Activated naive CD4-positive, alpha-beta T cell treated with anti-CD3 and anti-CD28 coated beads, Interleukin-2, amount 50 U/mL, for 72 hours (primary cell): ENCODE measurements around the gene CSTA. TPM values are rescaled to one million over a fixed set of nuclear protein-coding genes. Genes with fewer than 3 reads are reported as not detected.

Experiments used
- ATAC-seq, 2 donors: fragments of 150-1000 bp; cut with Tn5 transposase; 2 replicates each; pipeline ENCODE4 v1.10.0; 2021; ENCODE audit warnings: mild to moderate bottlenecking in 2 of 2, moderate library complexity in 2 of 2
- DNase-seq, 2 donors: peaks; one replicate each; pipeline ENCODE4 v3.0.0; 2021 to 2022; ENCODE audit warnings: low spot score in 2 of 2
- H3K27ac Mint-ChIP-seq, 2 donors: one replicate each; pipeline ENCODE4 v1.8.0; 2022; ENCODE audit warnings: mild to moderate bottlenecking in 2 of 2, mixed read lengths in 2 of 2
- H3K36me3 Mint-ChIP-seq, 2 donors: one replicate each; pipeline ENCODE4 v1.8.0; 2022; ENCODE audit warnings: mixed read lengths in 2 of 2
- H3K9me3 Mint-ChIP-seq, 2 donors: one replicate each; pipeline ENCODE4 v1.8.0; 2022; ENCODE audit warnings: mixed read lengths in 2 of 2
- total RNA-seq, 2 donors: library from RNA; stranded (reverse); gene quantifications; one replicate each; pipeline ENCODE4 v1.2.3, GENCODE V29; 2022

CSTA gene
- total RNA-seq, 2 donors from 2014 or later = not detected

DNA sequence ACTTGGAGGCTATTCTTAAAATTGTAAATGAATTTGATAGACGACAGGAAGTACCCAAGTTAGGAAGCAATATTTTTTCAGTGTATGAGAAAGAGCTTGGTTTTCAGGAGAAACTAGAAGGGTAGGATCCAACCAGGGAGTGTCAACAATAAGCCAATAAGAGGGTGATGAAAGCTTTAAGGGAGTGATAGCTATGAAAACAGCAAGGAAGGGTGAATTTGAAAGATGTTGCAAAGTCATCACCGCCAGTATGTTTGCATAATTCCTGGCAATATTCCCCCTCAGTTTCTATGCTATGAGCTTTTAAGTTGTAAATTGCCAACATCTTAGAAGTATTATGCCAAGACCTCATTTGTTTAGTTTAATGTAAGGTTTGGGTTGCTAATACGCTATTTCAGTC is 11.8 kb upstream of the CSTA start:
- no peak overlapping the region for H3K27ac Mint-ChIP-seq
- ATAC-seq (no peak), DNase-seq (no peak)
- H3K36me3 Mint-ChIP-seq = peaks cover 0 to 8% of the 10 kb centered on the region in 2 donors
- peaks cover 4 to 8% of the 10 kb centered on the region in 2 donors for H3K9me3 Mint-ChIP-seq

DNA sequence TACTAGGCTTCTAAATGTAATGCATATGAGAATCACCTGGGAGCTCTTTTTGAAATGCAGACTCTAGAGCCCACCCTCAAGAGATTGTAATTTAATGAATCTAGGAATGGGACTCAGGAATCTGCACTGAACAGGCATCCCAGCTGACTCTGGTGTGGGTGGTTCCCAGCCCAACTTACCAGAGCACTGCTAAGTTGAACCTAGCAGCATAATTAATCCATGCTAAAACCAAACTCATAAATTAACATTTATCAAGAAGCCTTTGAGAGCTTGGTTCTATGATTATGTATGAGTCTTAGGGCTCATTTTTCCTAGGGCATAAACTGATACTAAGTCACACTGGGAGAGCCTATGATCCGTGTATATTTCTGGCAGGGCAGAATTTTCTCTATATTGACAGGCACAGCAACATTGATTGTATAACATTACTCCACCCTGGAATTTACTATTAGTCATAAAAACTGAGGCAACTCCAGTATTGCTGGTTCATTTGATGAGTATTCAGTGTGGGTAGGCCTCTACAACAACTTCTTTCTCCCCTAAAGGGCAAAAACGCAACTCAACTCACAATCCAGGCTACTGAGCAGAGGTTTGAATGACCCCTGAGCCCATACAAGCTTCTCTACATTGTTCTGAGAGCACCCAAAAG is 10.7 kb upstream of the CSTA start:
- ATAC-seq = no peak

DNA sequence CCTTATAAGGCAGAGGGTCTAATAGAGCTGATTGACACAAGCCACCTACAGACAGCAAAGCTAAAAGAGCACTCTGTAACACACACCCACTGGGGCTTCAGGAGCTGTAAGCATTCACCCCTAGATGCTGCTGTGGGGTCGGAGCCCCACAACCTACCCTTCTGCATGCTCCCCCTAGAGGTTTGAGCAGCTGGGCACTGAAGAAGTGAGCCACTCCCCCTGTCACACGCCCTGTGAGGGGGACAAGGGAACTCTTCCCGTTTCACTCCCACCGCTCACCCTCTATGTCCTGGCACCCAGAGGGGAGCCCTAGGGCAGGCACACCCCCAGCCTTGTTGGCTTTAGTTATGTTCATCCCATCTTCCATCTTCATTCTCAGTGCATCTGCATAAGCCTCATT is 9.4 kb upstream of the CSTA start:
- H3K36me3 Mint-ChIP-seq = peaks cover 0 to 11% of the 10 kb centered on the region in 2 donors
- no peak for ATAC-seq
- no peak overlapping the region for H3K27ac Mint-ChIP-seq
- DNase-seq = no peak
- peaks cover 8 to 10% of the 10 kb centered on the region in 2 donors for H3K9me3 Mint-ChIP-seq

More for the DNA sequence above, 10.7 kb upstream of the CSTA start:
- H3K36me3 Mint-ChIP-seq = peaks cover 0 to 11% of the 10 kb centered on the region in 2 donors
- DNase-seq = no peak
- no peak overlapping the region for H3K27ac Mint-ChIP-seq
- peaks cover 8 to 10% of the 10 kb centered on the region in 2 donors for H3K9me3 Mint-ChIP-seq

DNA sequence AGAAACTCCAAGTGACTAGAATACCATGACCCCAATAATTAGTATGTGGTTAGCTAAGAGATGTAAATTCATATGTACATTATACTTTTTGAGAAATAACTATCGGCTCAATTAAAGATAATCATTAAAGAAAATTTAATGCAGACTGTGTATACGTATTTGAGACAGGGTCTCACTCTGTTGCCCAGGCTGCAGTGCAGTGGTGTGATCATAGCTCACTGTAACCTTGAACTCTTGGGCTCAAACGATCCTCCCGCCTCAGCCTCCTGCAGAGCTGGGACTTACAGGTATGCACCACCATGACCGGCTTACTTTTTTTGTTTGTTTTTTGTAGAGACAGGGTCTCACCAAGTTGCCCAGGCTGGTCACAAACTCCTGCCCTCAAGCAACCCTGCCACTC is 8.7 kb upstream of the CSTA start:
- DNase-seq (no peak), ATAC-seq (no peak)
- H3K27ac Mint-ChIP-seq = no peak overlapping the region
- H3K36me3 Mint-ChIP-seq = peaks cover 0 to 11% of the 10 kb centered on the region in 2 donors
- peaks cover 8 to 10% of the 10 kb centered on the region in 2 donors for H3K9me3 Mint-ChIP-seq

DNA sequence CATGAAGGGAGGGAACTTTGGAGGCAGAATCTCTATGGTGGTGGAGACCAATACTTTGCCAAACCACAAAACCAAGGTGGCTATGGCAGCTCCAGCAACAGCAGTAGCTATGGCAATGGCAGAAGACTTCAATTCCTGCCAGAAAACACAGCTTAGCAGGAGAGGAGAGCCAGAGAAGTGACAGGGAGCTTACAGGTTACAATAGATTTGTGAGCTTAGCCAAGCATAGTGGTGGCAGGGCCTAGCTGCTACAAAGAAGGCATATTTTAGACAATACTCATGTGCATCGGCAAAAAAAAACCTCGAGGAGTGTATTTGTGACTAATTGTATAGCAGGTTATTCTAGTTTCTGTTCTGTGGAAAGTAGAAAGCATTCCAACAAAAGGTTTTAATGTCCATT is 6.4 kb upstream of the CSTA start:
- Mint-ChIP-seq H3K27ac (no peak overlapping the region), H3K9me3 (peaks cover 8 to 10% of the 10 kb centered on the region in 2 donors), H3K36me3 (peaks cover 0 to 11% of the 10 kb centered on the region in 2 donors)
- no peak for ATAC-seq
- no peak for DNase-seq

DNA sequence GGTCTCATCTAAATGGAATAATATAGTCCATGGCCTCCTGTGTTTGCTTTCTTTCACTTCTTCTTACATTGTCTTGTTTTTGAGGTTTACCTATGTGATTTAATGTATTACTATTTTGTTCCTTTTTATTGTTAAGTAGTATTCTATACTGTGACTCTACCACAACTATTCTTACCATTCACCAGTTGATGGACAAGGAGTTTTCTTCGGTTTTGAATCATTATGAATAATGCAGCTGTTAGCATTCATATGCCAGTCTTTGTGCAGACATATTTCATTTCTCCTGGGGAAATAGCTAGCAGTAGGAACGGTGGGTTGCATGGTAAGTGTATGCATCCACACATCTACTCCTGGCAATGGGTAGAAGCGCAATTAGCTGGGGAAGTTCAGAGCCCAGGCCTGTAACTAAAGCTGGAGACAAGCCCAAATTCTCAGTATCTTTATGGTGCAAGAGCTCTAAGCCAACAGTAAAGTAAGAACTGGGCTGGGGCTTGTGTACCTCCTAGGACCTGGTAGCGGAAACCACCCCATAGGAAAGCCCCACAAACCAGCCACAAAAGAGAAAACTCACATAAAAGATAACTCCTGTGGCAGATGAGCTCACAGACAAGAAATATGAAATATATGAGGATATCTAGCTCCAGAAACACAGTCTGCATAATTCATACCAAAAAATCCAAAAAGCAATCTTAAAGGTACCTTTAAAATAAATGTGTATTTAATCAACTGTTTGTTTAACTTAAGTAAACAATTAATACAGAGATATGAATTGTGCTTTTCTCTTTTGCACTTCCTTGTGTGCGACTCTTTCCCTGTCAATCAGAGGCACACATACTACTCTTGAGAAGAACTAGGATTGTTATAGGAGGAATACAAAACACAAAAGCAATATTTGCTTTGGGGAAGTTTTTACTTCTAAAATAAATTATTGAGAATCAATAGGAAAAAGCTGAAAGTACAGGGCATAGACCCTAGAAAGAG is 2.7 kb upstream of the CSTA start:
- Mint-ChIP-seq H3K9me3 (peaks cover 8 to 10% of the 10 kb centered on the region in 2 donors), H3K36me3 (peaks cover 0 to 11% of the 10 kb centered on the region in 2 donors), H3K27ac (no peak overlapping the region)
- DNase-seq = peak in 1 of 2 donors; percentile 9
- peak; percentile 66 to 92 for ATAC-seq

DNA sequence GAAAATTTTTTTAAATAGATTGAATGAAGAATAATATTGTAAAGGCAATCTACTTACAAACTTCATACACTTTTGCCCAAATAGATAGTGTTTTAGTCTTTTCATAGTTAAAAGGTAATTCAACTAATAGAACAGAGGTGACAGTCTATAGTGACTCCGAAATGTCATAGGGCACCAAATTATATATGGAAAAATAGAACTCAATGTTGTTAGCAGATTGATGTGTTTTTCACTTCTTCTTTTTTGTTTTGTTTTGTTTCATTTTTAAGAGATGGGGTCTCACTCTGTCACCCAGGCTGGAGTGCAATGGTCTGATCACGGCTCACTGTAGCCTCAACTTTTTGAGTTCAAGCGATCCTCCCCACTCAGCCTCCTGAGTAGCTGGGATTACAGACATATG is 721 bp downstream of the CSTA start:
- H3K36me3 Mint-ChIP-seq = no peaks in the 10 kb centered on the region

DNA sequence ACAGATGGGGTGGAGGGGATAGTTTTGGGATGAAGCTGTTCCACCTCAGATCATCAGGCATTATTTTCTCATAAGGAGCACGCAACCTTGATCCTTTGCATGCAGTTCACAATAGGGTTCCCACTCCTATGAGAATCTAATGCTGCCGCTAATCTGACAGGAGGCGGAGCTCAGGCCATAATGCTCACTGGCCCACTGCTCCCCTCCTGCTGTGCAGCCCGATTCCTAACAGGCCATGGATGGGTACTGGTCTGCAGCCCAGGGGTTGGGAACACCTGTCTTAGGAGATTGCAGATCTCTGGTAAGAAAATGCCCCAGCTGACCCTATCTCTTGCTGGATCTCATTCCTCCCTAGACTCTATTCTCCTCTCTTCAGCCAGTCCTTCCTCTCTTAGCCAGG is 6.8 kb downstream of the CSTA start:
- Mint-ChIP-seq H3K9me3 (no peaks in the 10 kb centered on the region), H3K27ac (no peak overlapping the region), H3K36me3 (no peaks in the 10 kb centered on the region)
- DNase-seq (no peak), ATAC-seq (no peak)

More for the DNA sequence above, 721 bp downstream of the CSTA start:
- no peak for DNase-seq
- ATAC-seq = no peak
- no peak overlapping the region for H3K27ac Mint-ChIP-seq
- no peaks in the 10 kb centered on the region for H3K9me3 Mint-ChIP-seq

DNA sequence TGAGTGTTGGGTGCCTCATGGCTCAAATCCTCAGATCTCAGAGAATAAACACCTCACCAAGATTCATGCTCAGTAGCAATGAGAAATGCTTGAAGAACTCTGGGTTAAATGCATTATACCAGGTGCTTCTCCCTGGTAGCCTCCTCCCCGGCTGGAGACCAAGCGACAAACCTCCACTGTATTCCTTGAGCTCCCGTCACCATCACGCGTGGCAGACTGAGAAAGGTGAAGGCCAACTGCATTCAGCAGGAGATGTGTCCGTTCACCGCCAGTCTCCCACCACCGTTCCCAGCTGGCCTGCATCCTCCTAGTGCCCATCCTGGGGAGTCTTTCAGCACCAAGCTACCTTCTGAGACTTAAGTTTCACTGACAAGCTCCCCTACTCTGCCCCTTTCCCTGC is 7.5 kb downstream of the CSTA start:
- ATAC-seq (no peak), DNase-seq (no peak)
- Mint-ChIP-seq H3K27ac (no peak overlapping the region), H3K36me3 (no peaks in the 10 kb centered on the region), H3K9me3 (no peaks in the 10 kb centered on the region)

DNA sequence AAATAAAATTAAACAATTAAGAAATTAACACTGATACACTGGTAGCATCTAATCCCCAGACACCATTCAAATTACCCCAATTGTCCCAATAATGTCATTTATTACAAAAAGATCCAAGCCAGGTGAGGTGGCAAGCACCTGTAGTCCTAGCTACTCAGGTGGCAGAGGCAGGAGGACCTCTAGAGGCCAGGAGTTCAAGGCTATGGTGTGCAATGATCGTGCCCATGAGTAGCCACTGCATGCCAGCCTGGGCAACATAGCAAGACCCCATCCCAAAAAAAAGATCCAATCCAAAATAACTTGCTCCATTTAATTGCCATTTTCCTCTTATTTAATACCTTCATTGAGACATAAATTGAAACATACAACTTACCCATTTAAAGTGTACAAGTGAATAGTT is 17.8 kb downstream of the CSTA start:
- no peaks in the 10 kb centered on the region for H3K36me3 Mint-ChIP-seq
- ATAC-seq = no peak
- no peak overlapping the region for H3K27ac Mint-ChIP-seq

DNA sequence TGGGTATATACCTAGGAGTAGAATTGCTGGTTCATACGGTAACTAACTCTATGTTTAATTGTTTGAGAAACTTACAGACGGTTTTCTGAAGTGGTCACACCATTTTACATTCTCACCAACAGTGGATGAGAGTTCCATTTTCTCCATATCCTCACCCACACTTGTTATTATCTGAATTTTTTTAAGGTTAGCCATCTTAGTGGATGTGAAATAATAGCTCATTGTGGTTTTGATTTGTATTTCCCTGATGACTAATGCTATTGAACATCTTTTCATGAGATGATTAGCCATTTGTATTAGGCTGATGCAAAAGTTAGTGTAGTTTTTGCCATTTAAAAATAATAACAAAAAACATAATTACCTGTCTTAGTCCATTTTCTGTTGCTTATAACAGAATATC is 18.6 kb downstream of the CSTA start:
- no peaks in the 10 kb centered on the region for H3K9me3 Mint-ChIP-seq
- no peak overlapping the region for H3K27ac Mint-ChIP-seq
- no peak for ATAC-seq
- no peak for DNase-seq
- no peaks in the 10 kb centered on the region for H3K36me3 Mint-ChIP-seq

More for the DNA sequence above, 17.8 kb downstream of the CSTA start:
- DNase-seq = no peak
- H3K9me3 Mint-ChIP-seq = no peaks in the 10 kb centered on the region

DNA sequence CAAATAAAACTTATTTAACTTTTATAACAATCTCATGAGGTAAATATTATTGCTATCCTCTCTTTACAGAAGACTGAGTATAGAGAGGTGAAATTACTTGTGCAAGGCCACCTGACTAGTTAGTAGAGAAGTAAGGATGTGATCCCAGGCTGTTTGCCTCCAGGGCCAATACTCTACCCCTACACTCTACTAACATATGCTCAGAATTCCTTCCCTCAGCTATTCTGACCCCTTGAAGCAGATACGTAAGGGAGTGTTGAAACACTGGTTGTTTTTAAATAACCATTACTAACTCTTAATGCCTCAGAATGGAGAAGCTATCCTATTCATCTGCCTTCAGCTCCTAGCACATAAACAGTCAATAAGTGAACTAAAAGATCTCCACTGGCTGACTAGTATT is 24.1 kb downstream of the CSTA start:
- no peak for DNase-seq
- Mint-ChIP-seq H3K27ac (no peak overlapping the region), H3K9me3 (no peaks in the 10 kb centered on the region), H3K36me3 (no peaks in the 10 kb centered on the region)
- no peak for ATAC-seq

DNA sequence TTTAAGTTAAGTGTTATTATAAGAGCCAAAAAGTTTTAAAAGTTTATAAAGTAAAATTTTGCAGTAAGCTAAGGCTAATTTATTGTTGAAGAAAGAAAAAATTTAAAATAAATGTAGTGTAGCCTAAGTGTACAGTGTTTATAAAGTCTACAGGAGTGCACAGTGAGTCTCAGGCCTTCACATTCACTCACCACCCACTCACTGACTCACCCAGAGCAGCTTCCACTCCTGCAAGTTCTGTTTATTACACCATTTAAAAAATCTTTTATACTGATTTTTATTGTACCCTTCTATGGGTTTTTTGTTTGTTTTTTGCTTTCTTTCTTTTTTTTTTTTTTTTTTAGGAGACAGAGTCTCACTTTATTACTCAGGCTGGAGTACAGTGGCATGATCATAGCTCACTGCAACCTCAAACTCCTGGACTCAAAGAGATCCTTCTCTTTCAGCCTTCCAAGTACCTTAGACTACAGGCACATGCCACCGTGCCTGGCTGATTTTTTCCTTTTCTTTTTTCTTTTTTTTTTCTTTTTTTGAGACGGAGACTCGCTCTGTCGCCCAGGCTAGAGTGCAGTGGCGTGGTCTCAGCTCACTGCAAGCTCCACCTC is 25.9 kb downstream of the CSTA start:
- Mint-ChIP-seq H3K27ac (no peak overlapping the region), H3K36me3 (no peaks in the 10 kb centered on the region), H3K9me3 (no peaks in the 10 kb centered on the region)
- ATAC-seq (no peak), DNase-seq (no peak)

DNA sequence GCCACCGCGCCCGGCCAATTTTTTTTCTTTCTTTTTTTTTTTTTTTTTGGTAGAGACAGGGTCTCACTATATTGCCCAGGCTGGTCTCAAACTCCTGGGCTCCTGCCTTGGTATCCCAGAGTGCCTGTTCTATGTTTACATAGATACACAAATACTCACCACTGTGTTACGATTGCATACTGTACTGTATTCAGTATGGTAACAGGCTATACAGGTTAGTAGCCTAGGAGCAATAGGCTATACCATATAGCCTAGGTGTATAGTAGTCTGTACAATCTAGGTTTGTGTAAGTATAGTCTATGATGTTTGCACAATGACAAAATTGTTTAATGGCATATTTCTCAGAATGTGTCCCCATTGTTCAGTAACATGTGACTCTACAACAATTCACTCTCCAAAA is 26.6 kb downstream of the CSTA start:
- Mint-ChIP-seq H3K9me3 (no peaks in the 10 kb centered on the region), H3K27ac (no peak overlapping the region), H3K36me3 (no peaks in the 10 kb centered on the region)
- ATAC-seq = no peak
- no peak for DNase-seq

DNA sequence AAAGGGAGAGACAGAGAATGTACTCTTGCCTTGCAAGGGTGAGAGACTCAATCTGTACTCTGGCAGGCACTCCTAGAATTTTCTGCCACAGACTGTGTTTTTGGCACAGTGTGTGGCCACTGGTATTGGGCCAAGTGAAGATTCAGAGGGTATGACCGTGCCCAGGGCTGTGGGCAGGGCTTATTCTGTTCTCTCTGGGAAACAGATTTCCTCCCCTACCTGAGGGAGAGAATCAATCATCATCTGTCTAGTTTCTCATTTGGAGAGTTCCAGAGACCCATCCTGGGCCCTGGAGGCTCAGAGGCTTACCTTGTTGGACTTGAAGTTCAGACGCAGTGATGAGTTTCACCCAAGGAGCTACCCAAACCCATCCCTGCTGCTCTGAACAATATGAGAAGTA is 28.2 kb downstream of the CSTA start:
- Mint-ChIP-seq H3K9me3 (no peaks in the 10 kb centered on the region), H3K36me3 (no peaks in the 10 kb centered on the region), H3K27ac (no peak overlapping the region)
- no peak for ATAC-seq
- DNase-seq = no peak

DNA sequence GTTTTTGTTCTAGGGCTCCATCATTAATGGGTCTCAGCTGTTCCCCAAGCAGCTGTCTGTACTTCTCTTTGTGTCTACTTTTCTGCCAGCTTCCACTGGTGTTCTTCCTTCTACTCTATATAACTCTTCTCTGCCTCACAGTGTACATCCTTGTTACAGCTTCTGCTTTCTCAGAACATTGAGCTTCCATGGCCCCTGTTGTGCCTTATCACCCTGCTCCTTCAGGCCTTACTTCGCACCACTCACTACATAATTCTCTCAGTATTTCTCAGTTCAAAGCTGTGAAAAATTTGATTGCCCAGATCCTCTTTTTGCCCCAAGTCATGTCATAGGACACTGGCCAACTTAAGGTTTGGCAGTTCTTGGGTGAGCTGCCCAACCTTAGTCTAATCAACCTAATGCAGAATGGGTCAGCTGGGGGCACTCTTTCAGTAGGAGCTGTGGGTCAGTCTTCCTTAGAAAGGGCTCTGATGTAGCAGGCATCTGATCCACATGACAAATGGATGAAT is 28.9 kb downstream of the CSTA start:
- Mint-ChIP-seq H3K36me3 (no peaks in the 10 kb centered on the region), H3K27ac (no peak overlapping the region), H3K9me3 (no peaks in the 10 kb centered on the region)
- DNase-seq (no peak), ATAC-seq (no peak)

DNA sequence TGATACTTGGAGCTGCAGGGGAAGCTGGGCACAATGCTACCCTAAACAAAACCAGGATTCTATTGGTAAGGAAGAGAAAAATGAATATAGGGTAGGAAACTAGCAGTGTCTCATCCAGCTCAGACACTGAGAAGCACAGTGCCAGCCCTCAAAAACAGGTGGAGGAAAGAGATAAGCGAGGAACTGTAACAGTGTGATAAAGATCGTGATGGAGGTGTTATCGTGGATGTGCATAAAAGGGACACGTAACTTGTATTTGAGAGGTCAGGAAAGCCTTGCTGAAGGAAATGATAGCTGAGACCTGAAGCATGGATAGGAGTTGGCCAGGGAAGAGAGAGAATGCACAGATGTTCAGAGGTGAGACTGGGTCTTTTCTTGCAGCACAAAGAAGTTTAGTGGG is 30.6 kb downstream of the CSTA start:
- ATAC-seq = no peak
- H3K9me3 Mint-ChIP-seq = no peaks in the 10 kb centered on the region
- no peak for DNase-seq
- H3K36me3 Mint-ChIP-seq = peaks cover 0 to 5% of the 10 kb centered on the region in 2 donors
- no peak overlapping the region for H3K27ac Mint-ChIP-seq
